B cell (primary cell): ENCODE data around the gene ZMIZ1.

ENCODE experiments used
- EZH2 ChIP-seq: IDR thresholded peaks from 2 replicates; pipeline ENCODE4 v1.6.1; 2012; ENCODE audit warnings: borderline replicate concordance, low read depth, mild to moderate bottlenecking, moderate library complexity, low read length; ENCODE audit not compliant: insufficient read depth, poor library complexity, severe bottlenecking
- TF ChIP-seq, protein P1 (sequence below): fragments of 200-600 bp; IDR thresholded peaks from one replicate; pipeline ENCODE4 v1.8.0; 2022; ENCODE audit warnings: antibody characterized with exemption, mild to moderate bottlenecking

DNA sequence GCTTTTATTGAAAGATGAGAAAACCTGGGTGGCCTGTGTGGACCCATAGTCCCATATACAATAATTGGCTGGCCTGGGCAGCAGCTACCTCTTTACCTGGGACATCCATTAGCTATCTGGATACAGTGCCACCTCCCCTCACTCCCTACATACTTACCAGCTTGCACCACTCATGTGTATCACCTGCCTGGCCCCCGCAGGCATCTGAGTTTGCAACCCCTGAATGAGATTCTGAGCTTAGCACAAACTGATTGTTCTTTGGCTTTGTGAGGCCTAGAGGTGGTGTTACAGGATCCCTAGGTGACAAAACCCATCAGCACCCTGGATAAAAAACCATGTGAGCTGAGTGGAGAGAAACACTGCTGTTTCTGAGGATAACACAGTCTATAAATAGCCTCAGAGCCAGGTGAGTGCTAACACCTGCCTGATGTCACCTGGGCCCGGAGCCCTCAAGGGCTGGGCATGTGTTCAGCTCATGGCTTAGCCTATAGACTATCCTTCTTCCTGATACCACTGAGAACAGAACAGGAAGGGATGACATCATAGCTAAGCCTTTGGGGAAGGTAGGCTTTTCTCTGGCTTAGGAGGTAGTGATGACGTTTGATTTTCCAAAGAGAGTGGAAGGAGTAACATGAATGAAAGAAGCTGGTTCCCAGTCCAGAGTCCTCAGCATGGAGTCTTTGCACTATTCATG lies 275.9 kb downstream of the ZMIZ1 start:
- TF ChIP-seq EZH2 = no peak
- TF ChIP-seq, protein P1, sequence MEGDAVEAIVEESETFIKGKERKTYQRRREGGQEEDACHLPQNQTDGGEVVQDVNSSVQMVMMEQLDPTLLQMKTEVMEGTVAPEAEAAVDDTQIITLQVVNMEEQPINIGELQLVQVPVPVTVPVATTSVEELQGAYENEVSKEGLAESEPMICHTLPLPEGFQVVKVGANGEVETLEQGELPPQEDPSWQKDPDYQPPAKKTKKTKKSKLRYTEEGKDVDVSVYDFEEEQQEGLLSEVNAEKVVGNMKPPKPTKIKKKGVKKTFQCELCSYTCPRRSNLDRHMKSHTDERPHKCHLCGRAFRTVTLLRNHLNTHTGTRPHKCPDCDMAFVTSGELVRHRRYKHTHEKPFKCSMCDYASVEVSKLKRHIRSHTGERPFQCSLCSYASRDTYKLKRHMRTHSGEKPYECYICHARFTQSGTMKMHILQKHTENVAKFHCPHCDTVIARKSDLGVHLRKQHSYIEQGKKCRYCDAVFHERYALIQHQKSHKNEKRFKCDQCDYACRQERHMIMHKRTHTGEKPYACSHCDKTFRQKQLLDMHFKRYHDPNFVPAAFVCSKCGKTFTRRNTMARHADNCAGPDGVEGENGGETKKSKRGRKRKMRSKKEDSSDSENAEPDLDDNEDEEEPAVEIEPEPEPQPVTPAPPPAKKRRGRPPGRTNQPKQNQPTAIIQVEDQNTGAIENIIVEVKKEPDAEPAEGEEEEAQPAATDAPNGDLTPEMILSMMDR = no peak
